H1 (cell line): ENCODE measurements around the gene NFASC.

Source experiments
- ATF3 ChIP-seq: IDR thresholded peaks from 2 replicates; pipeline ENCODE4 v1.6.1; 2011; ENCODE audit warnings: low read depth, mild to moderate bottlenecking, low read length; ENCODE audit not compliant: insufficient read depth
- BACH1 ChIP-seq: IDR thresholded peaks from 2 replicates; pipeline ENCODE4 v1.6.1; 2012; ENCODE audit warnings: low read length, improper control_type of control experiment
- EGR1 ChIP-seq: IDR thresholded peaks from 2 replicates; pipeline ENCODE4 v1.6.1; 2011; ENCODE audit warnings: low read depth, low read length, borderline replicate concordance
- EP300 ChIP-seq, 2 experiments: IDR thresholded peaks; 1 replicate in 1 of 2; 2 replicates in 1 of 2; pipeline ENCODE4 v1.6.1; 2011 to 2012; ENCODE audit warnings: low read depth in 2 of 2, low read length in 2 of 2, mild to moderate bottlenecking in 2 of 2, borderline replicate concordance in 1 of 2, inconsistent platforms in 1 of 2, moderate library complexity in 1 of 2
- EZH2 ChIP-seq: fragments of 200-600 bp; sonication (generic); IDR thresholded peaks from 2 replicates; pipeline ENCODE4 v1.7.1; 2012; ENCODE audit warnings: low read depth, mild to moderate bottlenecking, moderate library complexity, low read length, inconsistent platforms; ENCODE audit not compliant: severe bottlenecking
- JUND ChIP-seq: IDR thresholded peaks from 2 replicates; pipeline ENCODE4 v1.6.1; 2011; ENCODE audit warnings: mild to moderate bottlenecking, improper control_type of control experiment, low read length
- POLR2A ChIP-seq, 2 experiments: IDR thresholded peaks; 1 replicate in 1 of 2; 2 replicates in 1 of 2; pipeline ENCODE4 v1.6.1; 2011; ENCODE audit warnings: low read depth in 2 of 2, low read length in 2 of 2, mild to moderate bottlenecking in 2 of 2; ENCODE audit errors: control extremely low read depth in 1 of 2
- POLR2AphosphoS5 ChIP-seq: IDR thresholded peaks from 2 replicates; pipeline ENCODE4 v1.6.1; 2011; ENCODE audit warnings: low read depth, low read length
- SIN3A ChIP-seq, 2 experiments: IDR thresholded peaks in 1 of 2; conservative IDR thresholded peaks in 1 of 2; 2 replicates each; pipeline ENCODE4 v1.6.1; 2011 to 2012; ENCODE audit warnings: low read length in 2 of 2, improper control_type of control experiment in 1 of 2, low read depth in 1 of 2, mild to moderate bottlenecking in 1 of 2
- SP1 ChIP-seq: IDR thresholded peaks from 2 replicates; pipeline ENCODE4 v1.6.1; 2011; ENCODE audit warnings: low read depth, low read length
- TAF1 ChIP-seq: IDR thresholded peaks from 2 replicates; pipeline ENCODE4 v1.6.1; 2011; ENCODE audit warnings: mild to moderate bottlenecking, low read depth, low read length
- ZNF274 ChIP-seq: IDR thresholded peaks from 2 replicates; pipeline ENCODE4 v1.7.0; 2012; ENCODE audit warnings: low read length, borderline replicate concordance; ENCODE audit errors: extremely low read depth
- TF ChIP-seq, protein P1 (sequence below), 3 experiments: IDR thresholded peaks; 1 replicate in 2 of 3; 2 replicates in 1 of 3; pipeline versions ENCODE4 v1.5.1 to v1.6.1; 2011; ENCODE audit warnings: low read length in 3 of 3, mild to moderate bottlenecking in 3 of 3, inconsistent platforms in 2 of 3, low read depth in 1 of 3, moderate library complexity in 1 of 3; ENCODE audit not compliant: insufficient read depth in 1 of 3; ENCODE audit errors: control extremely low read depth in 1 of 3

DNA sequence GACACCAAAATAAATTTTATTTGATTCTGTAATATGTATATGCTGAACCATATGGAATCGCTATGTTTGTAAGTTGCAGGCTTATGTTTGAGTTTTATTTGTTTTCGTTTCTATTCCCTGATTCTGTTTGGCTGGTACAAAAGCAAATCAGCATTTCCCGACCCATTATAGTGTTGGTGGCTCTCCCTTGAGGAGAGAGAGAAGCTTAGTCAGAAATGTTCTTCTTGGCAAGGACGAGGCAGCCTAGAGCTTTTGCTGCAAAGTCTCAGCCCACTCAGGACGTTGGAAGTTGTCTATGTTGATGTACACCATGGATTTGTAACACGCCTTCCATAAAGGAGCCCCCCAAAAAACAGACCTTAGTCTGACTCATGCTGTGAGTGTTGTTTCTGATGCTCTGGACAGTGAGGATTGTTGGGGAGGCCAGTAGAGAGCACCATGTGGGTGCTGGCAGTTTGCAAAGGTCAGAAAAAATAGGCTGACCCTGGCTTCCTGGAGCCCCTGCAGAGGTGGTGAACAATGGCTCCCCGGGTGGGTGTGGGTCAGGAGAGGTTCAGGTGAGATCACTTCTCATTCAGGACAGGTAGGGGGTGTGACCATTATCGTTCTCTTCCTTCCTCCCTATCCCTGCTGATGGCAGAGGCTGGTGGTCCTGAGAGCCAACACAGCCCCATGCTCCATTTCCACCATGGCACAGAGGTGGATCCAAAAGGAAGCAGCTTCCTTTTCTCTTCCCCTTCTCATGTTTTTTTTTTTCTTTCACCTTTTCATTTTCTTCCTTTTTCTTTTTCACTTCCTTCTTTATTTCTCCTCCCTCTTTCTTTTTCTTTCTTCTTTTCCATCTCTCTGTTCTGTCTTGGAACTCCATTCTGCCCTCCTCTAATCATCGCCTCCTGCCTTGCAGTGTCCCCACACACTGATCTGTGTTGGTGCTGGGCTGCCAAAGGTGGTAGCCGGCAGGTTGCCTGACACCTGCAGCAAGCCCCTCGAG lies 88.0 kb downstream of the NFASC start:
- TF ChIP-seq, protein P1, sequence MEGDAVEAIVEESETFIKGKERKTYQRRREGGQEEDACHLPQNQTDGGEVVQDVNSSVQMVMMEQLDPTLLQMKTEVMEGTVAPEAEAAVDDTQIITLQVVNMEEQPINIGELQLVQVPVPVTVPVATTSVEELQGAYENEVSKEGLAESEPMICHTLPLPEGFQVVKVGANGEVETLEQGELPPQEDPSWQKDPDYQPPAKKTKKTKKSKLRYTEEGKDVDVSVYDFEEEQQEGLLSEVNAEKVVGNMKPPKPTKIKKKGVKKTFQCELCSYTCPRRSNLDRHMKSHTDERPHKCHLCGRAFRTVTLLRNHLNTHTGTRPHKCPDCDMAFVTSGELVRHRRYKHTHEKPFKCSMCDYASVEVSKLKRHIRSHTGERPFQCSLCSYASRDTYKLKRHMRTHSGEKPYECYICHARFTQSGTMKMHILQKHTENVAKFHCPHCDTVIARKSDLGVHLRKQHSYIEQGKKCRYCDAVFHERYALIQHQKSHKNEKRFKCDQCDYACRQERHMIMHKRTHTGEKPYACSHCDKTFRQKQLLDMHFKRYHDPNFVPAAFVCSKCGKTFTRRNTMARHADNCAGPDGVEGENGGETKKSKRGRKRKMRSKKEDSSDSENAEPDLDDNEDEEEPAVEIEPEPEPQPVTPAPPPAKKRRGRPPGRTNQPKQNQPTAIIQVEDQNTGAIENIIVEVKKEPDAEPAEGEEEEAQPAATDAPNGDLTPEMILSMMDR (IDR thresholded peaks at IDR 0.05; ENCODE audit: control extremely low read depth in 1 of 3, insufficient read depth in 1 of 3, low read depth in 1 of 3, low read length in 3 of 3), result no peak
- TF ChIP-seq POLR2AphosphoS5 (no peak), SP1 (no peak), BACH1 (no peak), POLR2A (IDR thresholded peaks at IDR 0.05; ENCODE audit: control extremely low read depth in 1 of 2, low read depth in 2 of 2, low read length in 2 of 2) (no peak), JUND (no peak), ZNF274 (no peak), EP300 (IDR thresholded peaks at IDR 0.05; ENCODE audit: borderline replicate concordance in 1 of 2, low read depth in 2 of 2, low read length in 2 of 2) (no peak), ATF3 (no peak), EZH2 (no peak), EGR1 (no peak), SIN3A (conservative IDR thresholded peaks at IDR 0.05 in 1 of 2, IDR thresholded peaks at IDR 0.05 in 1 of 2; ENCODE audit: low read depth in 1 of 2, low read length in 2 of 2) (no peak), TAF1 (no peak)
